Medulla oblongata (tissue), 1 donor: ENCODE measurements around the gene TRAM2.

Experiments
- DNase-seq: peaks from one replicate; pipeline ENCODE4 v3.0.0-alpha.2; 2015; ENCODE audit errors: extremely low spot score

TRAM2 gene

GRCh38 chr6:52594221-52594620 is 17.4 kb upstream of the TRAM2 start:
- no peak for DNase-seq

- no peak for DNase-seq
Measured at GRCh38 chr6:52591832-52592231, 15.0 kb upstream of the TRAM2 start.

GRCh38 chr6:52590152-52590891 is 13.5 kb upstream of the TRAM2 start:
- DNase-seq = no peak

- no peak for DNase-seq
Measured at GRCh38 chr6:52588710-52589091, 11.8 kb upstream of the TRAM2 start.

- no peak for DNase-seq
Measured at GRCh38 chr6:52588087-52588709, 11.3 kb upstream of the TRAM2 start.

GRCh38 chr6:52587001-52587400 is 10.1 kb upstream of the TRAM2 start:
- DNase-seq = no peak

GRCh38 chr6:52584203-52584602 is 7.3 kb upstream of the TRAM2 start:
- no peak for DNase-seq

- no peak for DNase-seq
Measured at GRCh38 chr6:52582996-52583395, 6.1 kb upstream of the TRAM2 start.

GRCh38 chr6:52582446-52582845 is 5.6 kb upstream of the TRAM2 start:
- no peak for DNase-seq

- no peak for DNase-seq
Measured at GRCh38 chr6:52580905-52581304, 4.0 kb upstream of the TRAM2 start.

- DNase-seq = no peak
Measured at GRCh38 chr6:52579006-52579660, 2.3 kb upstream of the TRAM2 start.

GRCh38 chr6:52577778-52578463 is 1.1 kb upstream of the TRAM2 start:
- no peak for DNase-seq

- DNase-seq = peak; percentile 51
Measured at GRCh38 chr6:52576392-52577021, 353 bp downstream of the TRAM2 start.

- no peak for DNase-seq
Measured at GRCh38 chr6:52576054-52576391, 837 bp downstream of the TRAM2 start.

- DNase-seq = no peak
Measured at GRCh38 chr6:52575502-52575892, 1.4 kb downstream of the TRAM2 start.

GRCh38 chr6:52574709-52575501 is 2.0 kb downstream of the TRAM2 start:
- no peak for DNase-seq

- DNase-seq = no peak
Measured at GRCh38 chr6:52573295-52573694, 3.6 kb downstream of the TRAM2 start.

GRCh38 chr6:52572536-52572935 is 4.3 kb downstream of the TRAM2 start:
- DNase-seq = no peak

GRCh38 chr6:52571099-52571755 is 5.6 kb downstream of the TRAM2 start:
- no peak for DNase-seq

- no peak for DNase-seq
Measured at GRCh38 chr6:52570291-52570700, 6.6 kb downstream of the TRAM2 start.

- no peak for DNase-seq
Measured at GRCh38 chr6:52568320-52568719, 8.5 kb downstream of the TRAM2 start.
